OCI-LY7 (cell line): ENCODE measurements around the gene ALAD. TPM values are rescaled to one million over a fixed set of nuclear protein-coding genes. Genes with fewer than 3 reads are reported as not detected.

Experiments
- BruUV-seq: library from RNA; stranded (reverse); fragments of 400-500 nt; replicated peaks from 2 replicates; lab custom pipeline; 2021; lab: Mats Ljungman, UMichigan
- CTCF ChIA-PET: fragments of 300-600 bp; sonication (Branson Sonifier 250); formaldehyde crosslinking; loops from one replicate; lab custom pipeline; 2022; ENCODE audit warnings: antibody characterized with exemption; ENCODE audit not compliant: unreplicated experiment; lab: Charles Lee
- POLR2A ChIA-PET: fragments of 300-600 bp; sonication (Branson Sonifier 250); formaldehyde crosslinking; loops from one replicate; lab custom pipeline; 2022; ENCODE audit warnings: antibody characterized with exemption; lab: Charles Lee
- DNase-seq: peaks from one replicate; pipeline ENCODE4 v3.0.0-alpha.2; 2015; ENCODE audit warnings: low spot score
- H2AFZ ChIP-seq: fragments of 200-600 bp; sonication (generic), shearing (Covaris generic); 2 replicates; pipeline ENCODE4 v1.6.1; 2014; ENCODE audit warnings: mild to moderate bottlenecking, antibody characterized with exemption, low read length, moderate library complexity
- H3K27ac ChIP-seq: fragments of 200-600 bp; sonication (generic); 2 replicates; pipeline ENCODE4 v1.5.1; 2014; ENCODE audit warnings: mixed run types, low read depth, mild to moderate bottlenecking, moderate library complexity, low read length, inconsistent platforms; ENCODE audit not compliant: poor library complexity, severe bottlenecking
- H3K36me3 ChIP-seq: fragments of 200-600 bp; sonication (generic); 2 replicates; pipeline ENCODE4 v1.6.1; 2014; ENCODE audit warnings: mild to moderate bottlenecking, antibody characterized with exemption, low read length, moderate library complexity, mixed read lengths; ENCODE audit not compliant: insufficient read depth
- H3K4me1 ChIP-seq: fragments of 200-600 bp; sonication (generic); 2 replicates; pipeline ENCODE4 v1.5.1; 2014; ENCODE audit warnings: mild to moderate bottlenecking, low read length; ENCODE audit not compliant: insufficient read depth, poor library complexity, severe bottlenecking
- H3K4me2 ChIP-seq: fragments of 200-600 bp; sonication (generic); 2 replicates; pipeline ENCODE4 v1.6.1; 2014; ENCODE audit warnings: mild to moderate bottlenecking, low read length
- H3K4me3 ChIP-seq: fragments of 200-600 bp; sonication (generic); 2 replicates; pipeline ENCODE4 v1.5.1; 2014; ENCODE audit warnings: mild to moderate bottlenecking, low read depth, low read length; ENCODE audit not compliant: poor library complexity, severe bottlenecking
- H3K79me2 ChIP-seq: fragments of 200-600 bp; sonication (generic); 2 replicates; pipeline ENCODE4 v1.6.1; 2016; ENCODE audit warnings: low read depth, mild to moderate bottlenecking, low read length, moderate library complexity, mixed read lengths; ENCODE audit not compliant: insufficient read depth
- H3K9me2 ChIP-seq: fragments of 200-600 bp; sonication (generic); 2 replicates; pipeline ENCODE4 v1.6.1; 2016; ENCODE audit warnings: mild to moderate bottlenecking, low read length, mixed read lengths; ENCODE audit not compliant: insufficient read depth
- H3K9me3 ChIP-seq: fragments of 200-600 bp; sonication (generic); 2 replicates; pipeline ENCODE4 v1.6.1; 2014; ENCODE audit warnings: mild to moderate bottlenecking, mixed run types, low read length, mixed read lengths
- H4K20me1 ChIP-seq: fragments of 200-600 bp; sonication (generic); 2 replicates; pipeline ENCODE4 v1.6.1; 2014; ENCODE audit warnings: mild to moderate bottlenecking, antibody characterized with exemption, low read length, moderate library complexity, mixed read lengths; ENCODE audit not compliant: insufficient read depth
- CTCF ChIP-seq: fragments of 200-600 bp; sonication (generic); conservative IDR thresholded peaks from 2 replicates; pipeline ENCODE4 v1.5.1; 2014; ENCODE audit warnings: mild to moderate bottlenecking, antibody characterized with exemption, low read length, moderate library complexity, mixed read lengths
- EZH2phosphoT487 ChIP-seq: fragments of 200-600 bp; sonication (generic); IDR thresholded peaks from 2 replicates; pipeline ENCODE4 v1.6.1; 2018; ENCODE audit warnings: low read depth, borderline replicate concordance, mild to moderate bottlenecking, mixed run types, antibody characterized with exemption, low read length, moderate library complexity, mixed read lengths
- intact Hi-C: fragments of 100-400 bp; cut with micrococcal nuclease; formaldehyde crosslinking; loops from one replicate; pipeline ENCODE4 v1.10.0; 2022; ENCODE audit not compliant: unreplicated experiment
- total RNA-seq, 2 experiments: library from RNA; depleted of rRNA in 1 of 2; stranded (reverse); fragments of >200 nt in 1 of 2; shearing (Covaris generic) in 1 of 2; gene quantifications; 2 replicates each; pipeline ENCODE4 v1.2.3, GENCODE V29; 2014 to 2022

ALAD gene
- total RNA-seq, 2 experiments from 2014 or later, result 19.8 to 26.3 TPM

- no peak overlapping the region for H2AFZ ChIP-seq
- intact Hi-C loops, result no loop called here
- BruUV-seq, result no TSS peak
- TF ChIP-seq EZH2phosphoT487 (no peak), CTCF (no peak)
- CTCF ChIA-PET, result no interaction called here
- DNase-seq, result no peak
- no peak overlapping the region for H3K27ac ChIP-seq
- H3K4me2 ChIP-seq, result no peak overlapping the region
- H3K9me2 ChIP-seq, result no peaks in the 10 kb centered on the region
- no peaks in the 10 kb centered on the region for H3K9me3 ChIP-seq
- POLR2A ChIA-PET, result no interaction called here
- no peaks in the 10 kb centered on the region for H4K20me1 ChIP-seq
- peaks cover 8% of the 10 kb centered on the region for H3K36me3 ChIP-seq
- peaks cover 4% of the 10 kb centered on the region for H3K4me1 ChIP-seq
- H3K79me2 ChIP-seq, result no peaks in the 10 kb centered on the region
- no peak overlapping the region for H3K4me3 ChIP-seq
Observed at GRCh38 chr9:113395000-113395861, 5.9 kb downstream of the ALAD start.

DNA sequence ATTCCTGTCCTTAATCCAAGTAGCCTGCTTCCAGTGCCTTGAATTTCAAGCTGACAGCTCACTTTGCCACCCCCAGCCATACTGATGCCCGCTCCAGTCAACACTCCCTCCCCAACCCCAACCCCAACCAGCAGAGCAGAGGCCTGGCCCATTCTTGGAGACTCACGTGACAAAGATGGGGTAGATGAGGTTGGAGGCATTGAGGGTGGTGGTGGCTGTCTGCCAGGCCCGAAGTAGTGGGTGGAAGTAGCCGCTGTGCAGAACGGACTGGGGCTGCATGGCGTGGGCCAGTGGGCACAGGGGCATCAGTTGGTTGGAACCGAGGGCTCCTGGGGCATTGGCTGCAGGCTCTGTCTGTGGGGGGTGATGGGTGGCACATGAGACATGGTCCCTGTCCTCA, 7.8 kb downstream of the ALAD start:
- ChIA-PET POLR2A (interaction anchor here (0.7 kb wide), 1 partner anchor 10 kb away, joined by 4 read pairs; no protein-coding TSS in a partner anchor), CTCF (no interaction called here)
- BruUV-seq, result no TSS peak
- no peak overlapping the region for H3K27ac ChIP-seq
- H3K4me2 ChIP-seq, result no peak overlapping the region
- intact Hi-C loops, result no loop called here
- no peaks in the 10 kb centered on the region for H3K4me1 ChIP-seq
- peaks cover 16% of the 10 kb centered on the region for H3K36me3 ChIP-seq
- H3K4me3 ChIP-seq, result no peak overlapping the region
- no peak for DNase-seq
- no peaks in the 10 kb centered on the region for H3K9me3 ChIP-seq
- H3K9me2 ChIP-seq, result no peaks in the 10 kb centered on the region
- H4K20me1 ChIP-seq, result no peaks in the 10 kb centered on the region
- no peaks in the 10 kb centered on the region for H3K79me2 ChIP-seq
- H2AFZ ChIP-seq, result no peak overlapping the region
- TF ChIP-seq CTCF (no peak), EZH2phosphoT487 (no peak)

DNA sequence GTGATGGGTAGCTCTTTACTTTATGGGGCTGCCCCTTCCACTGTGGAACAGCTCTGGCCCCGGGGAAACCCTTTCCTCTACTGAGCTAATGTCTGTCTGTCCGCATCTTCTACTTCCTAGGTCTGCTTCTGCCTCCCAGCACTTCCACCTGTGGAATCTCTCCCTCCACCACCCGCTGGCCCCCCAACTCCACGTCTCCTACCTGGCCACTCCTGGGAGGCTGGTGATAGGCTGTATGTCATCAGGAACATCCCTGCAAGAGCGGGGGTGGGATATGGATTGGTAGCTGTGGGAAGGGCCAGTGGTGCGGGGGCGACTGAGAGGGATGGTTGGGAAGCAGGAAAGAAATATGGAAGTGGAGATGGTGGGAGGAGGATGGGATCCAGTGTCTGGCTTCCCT, 9.2 kb downstream of the ALAD start:
- Histone ChIP-seq H2AFZ (no peak overlapping the region), H3K4me3 (no peak overlapping the region), H3K27ac (no peak overlapping the region), H3K79me2 (no peaks in the 10 kb centered on the region), H3K9me2 (no peaks in the 10 kb centered on the region), H3K4me2 (no peak overlapping the region), H3K9me3 (no peaks in the 10 kb centered on the region), H3K36me3 (peaks cover 22% of the 10 kb centered on the region), H3K4me1 (no peaks in the 10 kb centered on the region), H4K20me1 (no peaks in the 10 kb centered on the region)
- ChIA-PET CTCF (no interaction called here), POLR2A (no interaction called here)
- intact Hi-C loops, result no loop called here
- TF ChIP-seq EZH2phosphoT487, result no peak
- no peak for TF ChIP-seq CTCF
- no TSS peak for BruUV-seq
- no peak for DNase-seq
